Frontal cortex (tissue), 4 donors: ENCODE results near the gene DGKH. TPM values are rescaled to one million over a fixed set of nuclear protein-coding genes. Genes with fewer than 3 reads are reported as not detected.
A peak's percentile ranks its signal among the peaks of the same experiment; 100 is the strongest.
"Not testable (repeated sequence)": the region's sequence is repeated elsewhere in the genome, so short reads cannot be mapped to it uniquely, and the experiment has no call there.

Experiments
- DNase-seq, 2 donors: peaks; one replicate each; pipeline ENCODE4 v3.0.0; 2012; ENCODE audit warnings: low spot score in 2 of 2
- FAIRE-seq: peaks from 2 replicates; lab custom pipeline; 2012; peaks lifted over from hg19 to GRCh38; lab: Jason Lieb, UNC
- total RNA-seq: library from RNA; depleted of rRNA; stranded (reverse); fragments of >200 nt; gene quantifications from one replicate; pipeline ENCODE4 v1.2.3, GENCODE V29; 2014
- donor health status: control.
- donor health status: control.
- donor health status: control.

The DGKH gene
- total RNA-seq, 1 donor from 2014 or later: 15.5 TPM

DNA sequence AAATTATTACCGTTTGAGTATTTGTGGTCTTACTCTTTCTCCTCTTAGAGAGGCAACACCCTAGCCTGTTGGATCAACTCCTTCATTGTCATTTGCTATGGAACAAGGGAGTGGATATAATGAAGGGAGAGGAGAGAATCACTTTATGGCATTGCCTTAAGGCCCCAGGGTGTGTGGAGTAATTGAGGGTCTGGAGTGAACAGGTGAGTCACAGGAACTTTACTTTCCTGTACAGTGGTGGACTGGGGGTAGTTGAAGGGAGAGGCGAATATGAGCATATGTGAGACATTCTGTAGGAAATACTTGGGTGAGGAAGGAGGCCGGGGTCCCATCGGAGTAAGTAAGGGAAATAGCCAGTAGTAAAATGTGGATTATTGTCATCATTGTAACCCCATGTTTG is 17.0 kb downstream of the DGKH start:
- DNase-seq (no peak), FAIRE-seq (no peak)

GRCh38 chr13:42066542-42066941 is 18.1 kb downstream of the DGKH start:
- FAIRE-seq (no peak), DNase-seq (no peak)

- no peak for DNase-seq
- no peak for FAIRE-seq
These were observed 20.4 kb downstream of the DGKH start for GRCh38 chr13:42068886-42069285.

GRCh38 chr13:42070599-42070998 is 22.2 kb downstream of the DGKH start:
- FAIRE-seq, DNase-seq: not testable (repeated sequence)

DNA sequence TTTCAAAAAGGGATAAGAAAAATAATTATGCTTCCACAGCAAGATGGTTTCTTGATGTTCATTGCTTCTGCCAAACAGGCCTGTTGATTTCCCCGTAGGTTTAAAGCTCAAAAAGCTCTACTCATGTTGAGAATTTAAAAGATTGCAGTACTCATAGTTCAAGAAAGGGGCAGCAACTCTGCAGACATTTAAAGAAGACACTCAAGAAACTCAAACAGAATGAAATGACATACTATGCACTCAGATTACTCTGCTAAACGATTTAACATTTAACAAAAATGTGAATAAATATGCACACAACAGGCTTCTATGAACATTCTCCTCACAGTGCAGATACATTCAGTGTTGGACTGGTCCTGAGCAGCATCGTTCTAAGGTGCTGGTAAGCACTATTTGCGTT is 22.7 kb downstream of the DGKH start:
- FAIRE-seq: peak; percentile 64
- DNase-seq: not testable (repeated sequence)

DNA sequence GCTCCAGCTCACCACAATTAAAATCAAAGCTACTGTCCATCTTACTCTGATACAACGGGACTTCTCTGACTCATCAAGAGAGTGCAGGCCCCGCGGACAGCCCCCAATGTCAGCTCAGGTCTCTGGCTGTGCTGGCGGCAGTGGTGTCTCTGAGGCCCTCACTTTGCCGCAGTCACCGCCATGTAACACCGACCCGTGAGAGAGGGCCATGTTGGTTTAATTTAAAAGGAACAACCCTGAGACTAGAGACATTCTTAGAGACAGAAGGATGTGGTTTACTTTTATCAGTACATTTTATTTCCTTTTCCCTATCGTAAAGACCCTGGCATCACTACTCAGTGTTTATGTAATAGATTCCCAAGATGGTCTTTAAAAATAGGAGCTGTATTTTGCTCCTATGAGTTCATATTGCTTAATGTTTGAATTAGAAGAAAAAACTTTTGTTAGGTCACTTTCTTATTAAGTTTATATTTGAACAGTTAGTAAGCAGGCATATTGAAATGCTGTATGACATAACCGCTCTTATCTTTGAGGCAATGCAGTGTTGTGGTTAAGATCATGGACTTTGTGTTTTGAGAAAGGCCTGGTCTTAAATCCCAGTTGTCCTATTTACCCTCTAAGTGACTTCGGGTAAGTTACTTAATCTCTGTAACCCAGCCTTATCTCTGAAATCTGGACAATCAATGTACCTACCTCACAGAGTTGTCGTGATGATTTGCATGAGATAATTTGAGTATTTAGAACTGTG is 23.4 kb downstream of the DGKH start:
- no peak for FAIRE-seq

GRCh38 chr13:42073683-42074082 is 25.2 kb downstream of the DGKH start:
- no peak for DNase-seq
- no peak for FAIRE-seq

More for the DNA sequence above, 23.4 kb downstream of the DGKH start:
- DNase-seq: no peak

- no peak for FAIRE-seq
- DNase-seq: no peak
These were observed 27.1 kb downstream of the DGKH start for GRCh38 chr13:42075517-42075916.

- no peak for DNase-seq
- no peak for FAIRE-seq
These were observed 27.9 kb downstream of the DGKH start for GRCh38 chr13:42076309-42076713.

DNA sequence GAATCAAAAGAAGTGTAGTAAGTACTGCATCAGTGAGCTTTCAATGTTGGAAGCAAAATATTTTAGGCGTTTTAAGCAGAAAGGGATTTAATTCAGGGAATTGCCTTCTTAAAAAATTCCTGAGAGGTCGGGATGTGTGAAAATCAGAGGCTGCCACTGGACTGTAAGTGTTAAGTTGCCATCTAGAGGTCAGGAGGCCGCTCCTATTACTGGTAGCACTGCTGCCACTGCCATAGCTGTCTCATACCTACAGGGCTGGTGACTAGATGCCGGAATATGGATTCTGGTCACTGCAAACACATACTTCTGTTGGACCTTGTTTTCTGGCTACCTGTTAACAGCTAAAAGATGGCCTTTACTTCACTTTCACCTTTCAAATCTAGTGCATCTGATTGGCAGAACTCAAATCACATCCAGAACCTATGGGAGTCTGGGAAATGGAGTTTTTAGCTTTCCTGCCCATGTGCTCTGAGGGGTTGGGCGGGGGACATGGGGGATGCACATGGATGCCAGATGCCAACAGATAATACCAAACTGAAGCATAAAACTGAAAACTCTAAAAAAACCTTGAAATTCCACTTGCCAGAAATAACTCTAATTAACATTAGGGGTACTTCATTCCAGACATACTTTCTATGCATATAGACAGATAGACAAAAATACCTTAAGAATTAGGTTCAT is 29.8 kb downstream of the DGKH start:
- FAIRE-seq (no peak), DNase-seq (no peak)

DNA sequence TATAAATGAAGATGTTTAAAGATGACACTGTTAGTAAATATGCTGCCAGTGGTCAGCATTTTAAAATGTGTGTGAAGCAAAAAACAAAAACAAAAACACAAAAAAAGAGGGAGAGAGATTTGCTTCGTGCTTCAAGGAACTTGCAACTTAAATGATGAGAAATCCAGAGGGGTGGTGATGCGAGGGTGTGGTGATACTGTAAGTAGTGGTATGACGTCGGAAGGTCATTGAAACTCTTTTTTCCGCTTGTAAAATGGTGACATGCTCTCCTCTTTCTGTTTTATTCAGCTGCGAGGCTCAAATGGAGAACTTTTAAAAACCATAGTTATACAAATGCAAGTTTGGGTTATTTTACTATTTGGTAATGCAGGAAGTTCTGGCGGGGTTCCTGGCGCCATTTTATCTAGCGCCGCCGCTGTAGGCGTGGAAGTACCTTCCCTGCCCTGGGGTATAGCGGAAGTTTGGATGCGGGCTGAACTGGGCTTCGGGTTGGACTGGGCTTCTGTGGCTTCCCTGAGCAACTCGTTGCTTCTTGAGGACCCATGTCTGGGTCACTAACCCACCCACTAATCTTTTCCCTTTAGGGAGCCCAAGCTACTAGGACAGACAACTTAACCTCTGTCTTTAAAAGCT is 34.8 kb downstream of the DGKH start:
- FAIRE-seq (no peak), DNase-seq (no peak)

DNA sequence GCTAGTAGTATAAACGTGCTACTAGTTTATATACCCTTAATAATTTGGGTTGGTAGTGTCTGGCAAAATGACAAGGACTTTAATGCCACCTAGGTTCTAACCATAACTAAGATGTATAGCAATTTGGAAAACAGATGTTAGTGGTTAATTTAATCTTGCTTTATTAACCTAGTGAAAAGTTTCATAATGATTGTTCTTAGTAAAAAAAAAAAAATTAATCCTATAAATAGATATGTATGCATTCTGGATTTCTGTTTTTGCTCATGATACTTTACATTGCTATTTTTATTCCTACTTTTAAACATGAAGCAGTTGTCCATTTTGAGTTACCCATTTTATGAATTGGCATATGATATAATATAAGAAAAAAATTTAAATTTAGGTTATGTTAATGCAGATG is 36.3 kb downstream of the DGKH start:
- DNase-seq (no peak), FAIRE-seq (no peak)

DNA sequence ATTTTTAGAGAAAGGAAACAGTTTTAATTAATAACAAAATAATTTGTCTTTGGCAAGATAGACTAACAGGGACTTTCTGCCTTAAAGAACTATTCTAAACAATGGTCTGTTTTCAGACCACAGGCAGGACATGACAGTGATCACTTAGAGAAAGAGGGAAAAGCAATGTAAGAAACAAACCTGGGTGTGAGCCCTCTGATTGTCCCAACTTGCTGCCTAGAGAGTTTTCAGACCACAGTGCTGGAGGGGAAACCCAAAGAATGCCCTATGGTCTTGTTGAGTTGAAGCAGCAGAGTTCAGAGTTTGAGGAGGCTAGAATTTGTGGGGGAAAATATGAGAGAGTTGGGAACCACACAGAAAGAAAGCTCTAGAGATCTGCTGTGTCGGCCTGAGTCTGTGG is 38.1 kb downstream of the DGKH start:
- FAIRE-seq (no peak), DNase-seq (no peak)

GRCh38 chr13:42094516-42095040 is 46.1 kb downstream of the DGKH start:
- DNase-seq: no peak

DNA sequence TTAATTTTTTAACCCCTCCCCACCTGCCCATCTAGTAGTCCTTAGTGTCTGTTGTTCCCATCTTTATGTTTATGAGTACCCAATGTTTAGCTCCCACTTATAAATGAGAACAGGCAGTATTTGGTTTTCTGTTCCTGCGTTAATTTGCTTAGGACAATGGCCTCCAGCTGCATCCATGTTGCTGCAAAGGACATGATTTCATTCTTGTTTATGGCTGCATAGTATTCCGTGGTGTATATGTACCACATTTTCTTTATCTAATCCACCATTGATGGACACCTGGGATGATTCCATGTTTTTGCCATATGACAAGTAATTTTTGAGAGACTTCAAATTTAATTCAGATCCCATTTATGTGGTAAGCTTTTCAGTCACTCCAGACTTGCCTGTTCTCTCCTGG is 47.8 kb downstream of the DGKH start:
- not testable (repeated sequence) for DNase-seq, FAIRE-seq

More at GRCh38 chr13:42094516-42095040, 46.1 kb downstream of the DGKH start:
- FAIRE-seq: no peak

DNA sequence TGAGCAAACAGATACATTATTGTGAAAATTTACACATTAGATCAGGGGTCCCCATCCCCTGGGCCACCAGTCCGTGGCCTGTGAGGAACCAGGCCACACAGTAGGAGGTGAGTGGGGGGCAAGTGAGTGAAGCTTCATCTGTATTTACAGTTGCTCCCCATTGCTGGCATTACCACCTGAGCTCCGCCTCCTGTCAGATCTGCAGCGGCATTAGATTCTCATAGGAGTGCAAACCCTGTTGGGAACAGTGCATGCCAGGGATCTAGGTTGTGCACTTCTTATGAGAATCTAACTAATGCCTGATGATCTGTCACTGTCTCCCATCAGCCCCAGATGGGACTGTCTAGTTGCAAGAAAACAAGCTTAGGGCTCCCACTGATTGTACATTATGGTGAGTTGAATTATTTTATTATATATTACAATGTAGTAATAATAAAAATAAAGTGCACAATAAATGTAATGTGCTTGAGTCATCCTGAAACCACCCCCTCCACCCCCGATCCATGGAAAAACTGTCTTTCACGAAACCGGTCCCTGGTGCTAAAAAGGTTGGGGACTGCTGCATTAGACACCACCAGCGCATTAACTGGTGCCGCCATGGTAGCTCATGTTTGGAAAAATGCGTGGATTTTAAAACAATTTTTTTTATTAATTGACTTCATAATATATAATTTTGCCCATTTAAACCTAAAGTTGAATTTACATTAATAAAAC is 51.7 kb downstream of the DGKH start:
- FAIRE-seq (no peak), DNase-seq (no peak)

DNA sequence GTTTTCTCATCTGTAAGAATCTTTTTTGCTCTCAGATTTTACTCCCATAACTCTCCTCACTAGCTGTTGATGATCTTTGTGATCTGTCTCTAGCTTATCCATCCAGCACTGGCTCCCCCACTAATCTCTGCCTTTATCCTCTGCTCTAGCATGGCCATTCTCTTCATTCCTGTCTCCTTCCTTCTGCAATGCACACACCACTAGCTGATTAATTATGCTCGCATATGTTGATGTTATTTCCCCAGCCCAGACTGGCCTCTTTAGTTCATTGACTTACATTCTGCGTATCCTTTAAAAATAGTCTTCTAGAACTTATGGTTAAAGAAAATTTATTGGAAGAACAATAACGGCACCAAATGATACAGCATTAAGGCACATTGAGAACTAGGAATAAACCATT is 52.5 kb downstream of the DGKH start:
- DNase-seq: no peak
- FAIRE-seq: no peak

DNA sequence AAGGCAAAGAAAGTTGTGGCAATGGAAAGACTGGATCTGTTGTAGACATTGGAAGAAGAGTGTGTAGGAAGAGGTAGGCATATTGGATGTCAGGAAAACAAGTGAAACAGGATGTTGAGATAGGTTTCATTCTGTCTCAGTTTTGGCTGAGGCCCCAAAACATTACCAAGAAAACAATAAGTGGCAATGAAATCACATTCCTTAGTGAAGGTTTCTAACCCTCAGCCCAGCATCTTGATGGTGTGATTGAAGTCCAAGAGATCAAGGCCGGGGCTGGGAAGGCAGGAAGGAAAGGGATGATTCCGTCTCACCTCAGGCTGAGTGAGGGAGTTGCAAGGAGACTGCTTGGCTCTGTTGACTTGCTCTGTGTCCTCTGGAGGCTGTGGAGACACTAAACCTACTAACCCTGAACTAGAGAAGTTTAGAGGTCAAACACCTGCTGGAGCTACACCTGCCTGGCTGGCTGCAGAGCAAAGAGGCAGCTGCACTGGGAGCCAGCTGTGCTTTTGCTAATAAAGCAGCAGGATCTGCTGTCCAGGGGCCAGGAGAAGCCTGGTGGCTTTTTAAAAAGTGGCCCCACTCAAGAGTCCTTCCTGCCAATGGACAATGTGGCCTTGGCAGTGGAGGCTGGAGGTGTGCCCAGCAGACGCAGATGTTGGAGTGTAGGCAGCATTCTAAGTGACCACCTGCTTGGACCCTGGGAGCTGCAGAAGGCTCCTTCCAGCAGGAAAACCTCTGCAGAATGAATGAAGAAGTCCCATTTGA is 53.6 kb downstream of the DGKH start:
- no peak for FAIRE-seq
- DNase-seq: no peak
